HEK293 (cell line): ENCODE measurements around the gene PRDM5.

ENCODE experiments used
- CTCF ChIA-PET: fragments of 350-600 bp; formaldehyde crosslinking; extraction: SDS; loops from one replicate; lab custom pipeline; 2021; ENCODE audit warnings: antibody characterized with exemption; lab: Yijun Ruan, JAX
- POLR2A ChIA-PET: fragments of 300-600 bp; formaldehyde crosslinking; extraction: SDS; loops from one replicate; lab custom pipeline; 2020; ENCODE audit warnings: antibody characterized with exemption, inconsistent platforms; lab: Yijun Ruan, JAX
- H3K27ac ChIP-seq: fragments of 200-500 bp; sonication (Bioruptor generic); 2 replicates; pipeline ENCODE4 v1.5.1; 2014; ENCODE audit warnings: low read depth, low read length, control low read depth, inconsistent platforms; ENCODE audit errors: extremely low read depth
- H3K36me3 ChIP-seq, 2 experiments: fragments of 200-500 bp in 1 of 2; sonication (Bioruptor generic) in 1 of 2; 1 replicate in 1 of 2; 2 replicates in 1 of 2; pipeline ENCODE4 v1.5.1; 2014 to 2017; ENCODE audit warnings: inconsistent platforms in 2 of 2, low read length in 2 of 2; ENCODE audit not compliant: control insufficient read depth in 2 of 2, insufficient read depth in 1 of 2
- H3K4me1 ChIP-seq: fragments of 200-500 bp; sonication (Bioruptor generic); 2 replicates; pipeline ENCODE4 v1.5.1; 2014; ENCODE audit warnings: mild to moderate bottlenecking, low read length, inconsistent platforms; ENCODE audit not compliant: control insufficient read depth, insufficient read depth
- H3K4me3 ChIP-seq: 2 replicates; pipeline ENCODE4 v1.5.1; 2011; ENCODE audit warnings: low read depth, mild to moderate bottlenecking, control low read depth, low read length, moderate library complexity
- H3K9me3 ChIP-seq: fragments of 200-500 bp; sonication (Bioruptor generic); 2 replicates; pipeline ENCODE4 v1.5.1; 2014; ENCODE audit warnings: low read depth, low read length, inconsistent platforms; ENCODE audit not compliant: control insufficient read depth, insufficient read depth
- SP2 ChIP-seq: fragments of 450-650 bp; formaldehyde crosslinking; IDR thresholded peaks from 2 replicates; pipeline ENCODE4 v1.5.1; 2016; ENCODE audit warnings: missing biosample characterization, missing genetic modification characterization
- ZBTB1 ChIP-seq: fragments of 450-650 bp; formaldehyde crosslinking; IDR thresholded peaks from 2 replicates; pipeline ENCODE4 v1.5.1; 2016; ENCODE audit warnings: missing biosample characterization, missing genetic modification characterization
- ZBTB21 ChIP-seq: fragments of 450-650 bp; formaldehyde crosslinking; IDR thresholded peaks from 2 replicates; pipeline ENCODE4 v1.5.1; 2017; ENCODE audit warnings: missing biosample characterization, missing genetic modification characterization
- ZNF324 ChIP-seq: fragments of 450-650 bp; formaldehyde crosslinking; IDR thresholded peaks from 2 replicates; pipeline ENCODE4 v1.5.1; 2016; ENCODE audit warnings: missing biosample characterization, missing genetic modification characterization
- ZNF530 ChIP-seq: fragments of 450-650 bp; formaldehyde crosslinking; IDR thresholded peaks from 2 replicates; pipeline ENCODE4 v1.5.1; 2016; ENCODE audit warnings: low read depth, missing biosample characterization, missing genetic modification characterization
- ZNF549 ChIP-seq: fragments of 450-650 bp; IDR thresholded peaks from 2 replicates; pipeline ENCODE4 v1.5.1; 2018; ENCODE audit warnings: missing biosample characterization, missing genetic modification characterization, mild to moderate bottlenecking, inconsistent platforms, moderate library complexity
- ZNF76 ChIP-seq: fragments of 450-650 bp; formaldehyde crosslinking; IDR thresholded peaks from 2 replicates; pipeline ENCODE4; 2016; ENCODE audit warnings: low read depth, missing biosample characterization, missing genetic modification characterization, borderline replicate concordance
- ZNF843 ChIP-seq: fragments of 450-650 bp; formaldehyde crosslinking; IDR thresholded peaks from 2 replicates; pipeline ENCODE4 v1.5.1; 2016; ENCODE audit warnings: missing biosample characterization, missing genetic modification characterization
- TF ChIP-seq, protein P1 (sequence below): sonication (generic); formaldehyde crosslinking; IDR thresholded peaks from 2 replicates; pipeline ENCODE4 v1.8.1; 2022; ENCODE audit warnings: mild to moderate bottlenecking, moderate library complexity, missing genetic modification reagents
- TF ChIP-seq, protein P2 (sequence below): fragments of 450-650 bp; formaldehyde crosslinking; IDR thresholded peaks from 2 replicates; pipeline ENCODE4 v1.5.1; 2016; ENCODE audit warnings: missing biosample characterization, missing genetic modification characterization
- TF ChIP-seq, protein P3 (sequence below): fragments of 450-650 bp; formaldehyde crosslinking; IDR thresholded peaks from 2 replicates; pipeline ENCODE4 v1.5.1; 2016; ENCODE audit warnings: missing biosample characterization, missing genetic modification characterization, borderline replicate concordance
- TF ChIP-seq, protein P4 (sequence below): fragments of 450-650 bp; formaldehyde crosslinking; conservative IDR thresholded peaks from 2 replicates; pipeline ENCODE4 v1.5.1; 2016; ENCODE audit warnings: low read depth, missing biosample characterization, missing genetic modification characterization
- TF ChIP-seq, protein P5 (sequence below): fragments of 450-650 bp; formaldehyde crosslinking; IDR thresholded peaks from 2 replicates; pipeline ENCODE4 v1.5.1; 2017; ENCODE audit warnings: missing biosample characterization, missing genetic modification characterization
- TF ChIP-seq, protein P6 (sequence below): fragments of 450-650 bp; formaldehyde crosslinking; IDR thresholded peaks from 2 replicates; pipeline ENCODE4 v1.5.0; 2017; ENCODE audit warnings: missing biosample characterization, missing genetic modification characterization, borderline replicate concordance

The PRDM5 gene

DNA sequence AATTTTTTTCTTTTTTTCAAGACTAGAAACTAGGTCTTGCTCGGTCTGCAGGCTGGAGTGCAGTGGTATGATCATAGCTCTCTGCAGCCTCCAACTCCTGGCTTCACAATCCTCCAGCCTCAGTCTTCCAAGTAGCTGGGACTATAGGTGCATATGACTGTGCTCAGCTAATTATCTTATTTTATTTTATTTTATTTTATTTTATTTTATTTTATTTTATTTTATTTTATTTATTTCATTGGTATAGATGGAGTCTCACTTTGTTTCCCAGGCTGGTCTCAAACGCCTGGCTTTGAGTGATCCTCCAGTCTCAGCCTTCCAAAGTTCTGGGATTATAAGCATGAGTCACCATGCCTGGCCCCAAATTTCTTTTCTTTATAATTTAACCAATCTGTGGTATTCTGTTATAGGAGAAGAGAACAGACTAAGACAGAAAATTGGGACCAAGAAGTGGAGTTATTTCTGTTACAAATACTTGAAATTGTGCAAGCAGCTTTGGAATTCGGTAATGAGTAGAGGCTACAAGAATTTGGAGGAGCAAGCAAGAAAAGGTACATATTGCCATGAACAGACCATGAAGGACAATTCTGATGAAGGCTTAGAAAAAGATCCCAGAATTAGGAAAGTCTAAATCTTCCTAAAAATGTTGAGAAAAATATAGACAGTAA, 4.0 kb upstream of the PRDM5 start:
- Histone ChIP-seq H3K9me3 (no peaks in the 10 kb centered on the region), H3K4me1 (no peaks in the 10 kb centered on the region), H3K36me3 (no peaks in the 10 kb centered on the region), H3K27ac (no peak overlapping the region), H3K4me3 (no peak overlapping the region)
- ChIA-PET POLR2A (no interaction called here), CTCF (no interaction called here)
- no peak for TF ChIP-seq ZNF549 (tag by site-specific recombination)
- no peak for TF ChIP-seq ZNF76 (tag by site-specific recombination)
- TF ChIP-seq ZNF324 (tag by site-specific recombination): no peak
- no peak for TF ChIP-seq ZNF530 (tag by site-specific recombination)
- TF ChIP-seq, protein P1, sequence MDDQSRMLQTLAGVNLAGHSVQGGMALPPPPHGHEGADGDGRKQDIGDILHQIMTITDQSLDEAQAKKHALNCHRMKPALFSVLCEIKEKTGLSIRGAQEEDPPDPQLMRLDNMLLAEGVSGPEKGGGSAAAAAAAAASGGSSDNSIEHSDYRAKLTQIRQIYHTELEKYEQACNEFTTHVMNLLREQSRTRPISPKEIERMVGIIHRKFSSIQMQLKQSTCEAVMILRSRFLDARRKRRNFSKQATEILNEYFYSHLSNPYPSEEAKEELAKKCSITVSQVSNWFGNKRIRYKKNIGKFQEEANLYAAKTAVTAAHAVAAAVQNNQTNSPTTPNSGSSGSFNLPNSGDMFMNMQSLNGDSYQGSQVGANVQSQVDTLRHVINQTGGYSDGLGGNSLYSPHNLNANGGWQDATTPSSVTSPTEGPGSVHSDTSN (CRISPR knock-in tag): no peak
- TF ChIP-seq, protein P2, sequence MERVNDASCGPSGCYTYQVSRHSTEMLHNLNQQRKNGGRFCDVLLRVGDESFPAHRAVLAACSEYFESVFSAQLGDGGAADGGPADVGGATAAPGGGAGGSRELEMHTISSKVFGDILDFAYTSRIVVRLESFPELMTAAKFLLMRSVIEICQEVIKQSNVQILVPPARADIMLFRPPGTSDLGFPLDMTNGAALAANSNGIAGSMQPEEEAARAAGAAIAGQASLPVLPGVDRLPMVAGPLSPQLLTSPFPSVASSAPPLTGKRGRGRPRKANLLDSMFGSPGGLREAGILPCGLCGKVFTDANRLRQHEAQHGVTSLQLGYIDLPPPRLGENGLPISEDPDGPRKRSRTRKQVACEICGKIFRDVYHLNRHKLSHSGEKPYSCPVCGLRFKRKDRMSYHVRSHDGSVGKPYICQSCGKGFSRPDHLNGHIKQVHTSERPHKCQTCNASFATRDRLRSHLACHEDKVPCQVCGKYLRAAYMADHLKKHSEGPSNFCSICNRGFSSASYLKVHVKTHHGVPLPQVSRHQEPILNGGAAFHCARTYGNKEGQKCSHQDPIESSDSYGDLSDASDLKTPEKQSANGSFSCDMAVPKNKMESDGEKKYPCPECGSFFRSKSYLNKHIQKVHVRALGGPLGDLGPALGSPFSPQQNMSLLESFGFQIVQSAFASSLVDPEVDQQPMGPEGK: no peak
- no peak for TF ChIP-seq SP2 (tag by site-specific recombination)
- no peak for TF ChIP-seq ZNF843
- TF ChIP-seq, protein P3, sequence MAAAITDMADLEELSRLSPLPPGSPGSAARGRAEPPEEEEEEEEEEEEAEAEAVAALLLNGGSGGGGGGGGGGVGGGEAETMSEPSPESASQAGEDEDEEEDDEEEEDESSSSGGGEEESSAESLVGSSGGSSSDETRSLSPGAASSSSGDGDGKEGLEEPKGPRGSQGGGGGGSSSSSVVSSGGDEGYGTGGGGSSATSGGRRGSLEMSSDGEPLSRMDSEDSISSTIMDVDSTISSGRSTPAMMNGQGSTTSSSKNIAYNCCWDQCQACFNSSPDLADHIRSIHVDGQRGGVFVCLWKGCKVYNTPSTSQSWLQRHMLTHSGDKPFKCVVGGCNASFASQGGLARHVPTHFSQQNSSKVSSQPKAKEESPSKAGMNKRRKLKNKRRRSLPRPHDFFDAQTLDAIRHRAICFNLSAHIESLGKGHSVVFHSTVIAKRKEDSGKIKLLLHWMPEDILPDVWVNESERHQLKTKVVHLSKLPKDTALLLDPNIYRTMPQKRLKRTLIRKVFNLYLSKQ: no peak
- TF ChIP-seq, protein P4, sequence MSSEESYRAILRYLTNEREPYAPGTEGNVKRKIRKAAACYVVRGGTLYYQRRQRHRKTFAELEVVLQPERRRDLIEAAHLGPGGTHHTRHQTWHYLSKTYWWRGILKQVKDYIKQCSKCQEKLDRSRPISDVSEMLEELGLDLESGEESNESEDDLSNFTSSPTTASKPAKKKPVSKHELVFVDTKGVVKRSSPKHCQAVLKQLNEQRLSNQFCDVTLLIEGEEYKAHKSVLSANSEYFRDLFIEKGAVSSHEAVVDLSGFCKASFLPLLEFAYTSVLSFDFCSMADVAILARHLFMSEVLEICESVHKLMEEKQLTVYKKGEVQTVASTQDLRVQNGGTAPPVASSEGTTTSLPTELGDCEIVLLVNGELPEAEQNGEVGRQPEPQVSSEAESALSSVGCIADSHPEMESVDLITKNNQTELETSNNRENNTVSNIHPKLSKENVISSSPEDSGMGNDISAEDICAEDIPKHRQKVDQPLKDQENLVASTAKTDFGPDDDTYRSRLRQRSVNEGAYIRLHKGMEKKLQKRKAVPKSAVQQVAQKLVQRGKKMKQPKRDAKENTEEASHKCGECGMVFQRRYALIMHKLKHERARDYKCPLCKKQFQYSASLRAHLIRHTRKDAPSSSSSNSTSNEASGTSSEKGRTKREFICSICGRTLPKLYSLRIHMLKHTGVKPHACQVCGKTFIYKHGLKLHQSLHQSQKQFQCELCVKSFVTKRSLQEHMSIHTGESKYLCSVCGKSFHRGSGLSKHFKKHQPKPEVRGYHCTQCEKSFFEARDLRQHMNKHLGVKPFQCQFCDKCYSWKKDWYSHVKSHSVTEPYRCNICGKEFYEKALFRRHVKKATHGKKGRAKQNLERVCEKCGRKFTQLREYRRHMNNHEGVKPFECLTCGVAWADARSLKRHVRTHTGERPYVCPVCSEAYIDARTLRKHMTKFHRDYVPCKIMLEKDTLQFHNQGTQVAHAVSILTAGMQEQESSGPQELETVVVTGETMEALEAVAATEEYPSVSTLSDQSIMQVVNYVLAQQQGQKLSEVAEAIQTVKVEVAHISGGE (tag by site-specific recombination): no peak
- TF ChIP-seq, protein P5, sequence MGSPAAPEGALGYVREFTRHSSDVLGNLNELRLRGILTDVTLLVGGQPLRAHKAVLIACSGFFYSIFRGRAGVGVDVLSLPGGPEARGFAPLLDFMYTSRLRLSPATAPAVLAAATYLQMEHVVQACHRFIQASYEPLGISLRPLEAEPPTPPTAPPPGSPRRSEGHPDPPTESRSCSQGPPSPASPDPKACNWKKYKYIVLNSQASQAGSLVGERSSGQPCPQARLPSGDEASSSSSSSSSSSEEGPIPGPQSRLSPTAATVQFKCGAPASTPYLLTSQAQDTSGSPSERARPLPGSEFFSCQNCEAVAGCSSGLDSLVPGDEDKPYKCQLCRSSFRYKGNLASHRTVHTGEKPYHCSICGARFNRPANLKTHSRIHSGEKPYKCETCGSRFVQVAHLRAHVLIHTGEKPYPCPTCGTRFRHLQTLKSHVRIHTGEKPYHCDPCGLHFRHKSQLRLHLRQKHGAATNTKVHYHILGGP (tag by site-specific recombination): no peak
- TF ChIP-seq ZBTB1 (tag by site-specific recombination): no peak
- TF ChIP-seq, protein P6, sequence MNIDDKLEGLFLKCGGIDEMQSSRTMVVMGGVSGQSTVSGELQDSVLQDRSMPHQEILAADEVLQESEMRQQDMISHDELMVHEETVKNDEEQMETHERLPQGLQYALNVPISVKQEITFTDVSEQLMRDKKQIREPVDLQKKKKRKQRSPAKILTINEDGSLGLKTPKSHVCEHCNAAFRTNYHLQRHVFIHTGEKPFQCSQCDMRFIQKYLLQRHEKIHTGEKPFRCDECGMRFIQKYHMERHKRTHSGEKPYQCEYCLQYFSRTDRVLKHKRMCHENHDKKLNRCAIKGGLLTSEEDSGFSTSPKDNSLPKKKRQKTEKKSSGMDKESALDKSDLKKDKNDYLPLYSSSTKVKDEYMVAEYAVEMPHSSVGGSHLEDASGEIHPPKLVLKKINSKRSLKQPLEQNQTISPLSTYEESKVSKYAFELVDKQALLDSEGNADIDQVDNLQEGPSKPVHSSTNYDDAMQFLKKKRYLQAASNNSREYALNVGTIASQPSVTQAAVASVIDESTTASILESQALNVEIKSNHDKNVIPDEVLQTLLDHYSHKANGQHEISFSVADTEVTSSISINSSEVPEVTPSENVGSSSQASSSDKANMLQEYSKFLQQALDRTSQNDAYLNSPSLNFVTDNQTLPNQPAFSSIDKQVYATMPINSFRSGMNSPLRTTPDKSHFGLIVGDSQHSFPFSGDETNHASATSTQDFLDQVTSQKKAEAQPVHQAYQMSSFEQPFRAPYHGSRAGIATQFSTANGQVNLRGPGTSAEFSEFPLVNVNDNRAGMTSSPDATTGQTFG (tag by site-specific recombination): no peak
- TF ChIP-seq ZBTB21 (tag by site-specific recombination): no peak
